Measurements from ENCODE around the gene TNPO1.

The TNPO1 gene

DNA sequence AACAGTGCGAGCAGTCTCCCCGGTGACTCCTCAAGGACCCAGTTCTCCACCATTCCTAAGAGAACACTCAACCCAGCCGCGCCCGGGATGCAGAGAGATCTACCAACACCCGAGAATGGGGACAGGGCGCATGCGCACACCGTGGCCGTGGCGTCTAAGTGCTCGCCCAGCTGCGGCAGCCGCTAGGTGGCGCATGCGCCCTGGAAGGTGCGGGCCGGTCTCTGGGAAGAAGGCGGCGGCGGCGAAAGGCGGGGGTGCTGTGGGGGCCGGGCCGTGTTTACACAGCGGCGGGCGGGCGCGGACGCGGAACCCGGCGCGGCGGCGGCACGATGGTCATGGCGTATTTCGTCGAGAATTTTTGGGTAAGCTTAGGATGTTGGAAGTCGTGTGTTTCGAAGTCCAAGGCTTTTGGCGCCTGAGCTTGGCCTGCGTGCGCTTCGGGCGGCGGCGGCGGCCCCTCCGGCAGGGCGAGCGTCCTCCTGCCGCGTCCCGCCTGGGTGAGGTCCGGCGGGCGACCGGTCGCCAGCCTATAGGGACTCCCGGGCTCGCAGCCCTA lies 139.4 kb downstream of the TNPO1 start, which contains the start of gene FCHO2:
Gene FCHO2 (plus strand): TSS at position 274 of the 556 bp plus-strand sequence. CDS start 56 bp downstream, at position 330.
- peak within 1 kb of the TSS; percentile 75 for H3K4me3 ChIP-seq (ENCODE audit: insufficient read length, low read depth)
- no peaks in the 10 kb centered on the region for H3K27me3 ChIP-seq (ENCODE audit: insufficient read depth, insufficient read length)
- peak; percentile 88 for DNase-seq (ENCODE audit: low read depth, low spot score)
- H3K4me1 ChIP-seq (ENCODE audit: insufficient read depth, insufficient read length), result no peaks in the 10 kb centered on the region
- TF ChIP-seq YY1 (IDR thresholded peaks at IDR 0.05; ENCODE audit: insufficient read depth, insufficient read length), result no peak
- no peak for TF ChIP-seq ZNF274 (IDR thresholded peaks at IDR 0.05; ENCODE audit: low read depth, low read length)
- TF ChIP-seq SUZ12 (IDR thresholded peaks at IDR 0.05; ENCODE audit: extremely low read depth, insufficient read depth, insufficient read length), result no peak
- no peaks in the 10 kb centered on the region for H3K36me3 ChIP-seq (ENCODE audit: insufficient read depth, insufficient read length, low read length)
- peaks cover 5% of the 10 kb centered on the region; the same call in 1 of the 2 replicates for H3K9me3 ChIP-seq (ENCODE audit: insufficient read depth, low read length)
- H3K9ac ChIP-seq (ENCODE audit: insufficient read length, low read depth), result peak within 1 kb of the TSS; percentile 85

DNA sequence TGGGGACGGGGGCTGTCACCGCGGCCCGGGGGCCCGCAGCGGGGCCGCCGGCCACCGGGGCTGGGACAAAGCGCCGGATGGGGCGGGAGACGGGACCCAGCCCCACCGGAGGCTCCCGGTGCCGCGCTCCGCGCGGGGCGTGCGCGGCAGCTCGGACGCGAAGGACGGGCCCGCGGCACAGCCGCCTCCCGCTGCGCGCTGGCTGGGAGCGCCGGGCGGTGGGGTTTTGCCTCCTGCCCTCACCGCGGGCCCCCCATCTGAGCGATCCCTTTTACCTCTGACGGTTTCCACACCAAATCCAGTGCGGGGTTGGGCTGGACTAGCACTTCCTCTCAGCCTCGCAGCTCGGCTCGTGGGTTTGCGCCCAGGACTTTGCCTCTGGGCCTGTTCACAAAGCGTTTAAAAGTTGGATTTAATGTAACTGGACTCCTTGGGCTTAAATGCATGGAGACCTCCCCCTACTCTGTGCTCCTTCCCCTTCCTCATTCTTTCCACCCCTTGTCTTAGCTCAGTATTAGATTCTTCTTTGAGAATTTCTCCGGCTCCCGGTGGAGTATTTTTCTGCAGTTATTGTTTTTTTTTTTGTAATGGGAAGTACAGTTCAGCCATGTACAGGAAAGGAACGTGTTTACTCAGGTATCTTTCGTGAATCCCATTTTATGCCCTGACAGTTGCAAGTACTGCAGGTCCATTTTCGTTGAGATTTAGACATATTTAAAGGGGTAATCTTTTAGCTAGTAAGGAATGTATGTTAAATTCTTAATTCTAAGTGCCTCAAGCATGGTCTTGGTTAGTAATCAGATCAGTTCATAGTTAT lies 140.1 kb downstream of the TNPO1 start:
- no peak for TF ChIP-seq YY1 (IDR thresholded peaks at IDR 0.05; ENCODE audit: insufficient read depth, insufficient read length)
- no peak for TF ChIP-seq SUZ12 (IDR thresholded peaks at IDR 0.05; ENCODE audit: extremely low read depth, insufficient read depth, insufficient read length)
- TF ChIP-seq ZNF274 (IDR thresholded peaks at IDR 0.05; ENCODE audit: low read depth, low read length), result no peak
- DNase-seq (ENCODE audit: low read depth, low spot score), result no peak
- Histone ChIP-seq H3K9me3 (ENCODE audit: insufficient read depth, low read length) (peaks cover 5% of the 10 kb centered on the region; the same call in 1 of the 2 replicates), H3K9ac (ENCODE audit: insufficient read length, low read depth) (peak overlapping the region; percentile 82), H3K4me1 (ENCODE audit: insufficient read depth, insufficient read length) (no peaks in the 10 kb centered on the region), H3K27me3 (ENCODE audit: insufficient read depth, insufficient read length) (no peaks in the 10 kb centered on the region), H3K36me3 (ENCODE audit: insufficient read depth, insufficient read length, low read length) (no peaks in the 10 kb centered on the region), H3K4me3 (ENCODE audit: insufficient read length, low read depth) (peak overlapping the region; percentile 59)

DNA sequence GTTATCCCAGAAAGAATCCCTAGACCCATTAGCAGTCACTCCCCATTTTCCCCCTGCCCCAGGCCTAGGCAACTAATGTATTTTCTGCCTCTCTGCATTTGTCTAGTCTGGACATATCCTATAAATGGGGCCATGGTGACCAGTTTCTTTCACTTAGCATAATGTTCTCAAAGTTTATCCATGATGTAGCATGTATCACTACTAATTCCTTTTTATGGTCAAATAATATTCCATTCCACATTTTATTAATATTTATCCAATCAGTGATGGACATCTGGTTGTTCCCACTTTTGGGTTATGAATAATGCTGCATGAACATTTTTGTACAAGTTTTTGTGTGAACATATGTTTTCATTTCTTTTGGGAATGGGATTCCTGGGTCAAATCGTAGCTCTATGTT lies 140.9 kb downstream of the TNPO1 start:
- Histone ChIP-seq H3K4me1 (ENCODE audit: insufficient read depth, insufficient read length) (no peaks in the 10 kb centered on the region), H3K27me3 (ENCODE audit: insufficient read depth, insufficient read length) (no peaks in the 10 kb centered on the region), H3K36me3 (ENCODE audit: insufficient read depth, insufficient read length, low read length) (no peaks in the 10 kb centered on the region), H3K9ac (ENCODE audit: insufficient read length, low read depth) (no peak overlapping the region), H3K9me3 (ENCODE audit: insufficient read depth, low read length) (peaks cover 5% of the 10 kb centered on the region; the same call in 1 of the 2 replicates), H3K4me3 (ENCODE audit: insufficient read length, low read depth) (no peak overlapping the region)
- no peak for DNase-seq (ENCODE audit: low read depth, low spot score)
- TF ChIP-seq ZNF274 (IDR thresholded peaks at IDR 0.05; ENCODE audit: low read depth, low read length), result no peak
- no peak for TF ChIP-seq SUZ12 (IDR thresholded peaks at IDR 0.05; ENCODE audit: extremely low read depth, insufficient read depth, insufficient read length)
- no peak for TF ChIP-seq YY1 (IDR thresholded peaks at IDR 0.05; ENCODE audit: insufficient read depth, insufficient read length)

DNA sequence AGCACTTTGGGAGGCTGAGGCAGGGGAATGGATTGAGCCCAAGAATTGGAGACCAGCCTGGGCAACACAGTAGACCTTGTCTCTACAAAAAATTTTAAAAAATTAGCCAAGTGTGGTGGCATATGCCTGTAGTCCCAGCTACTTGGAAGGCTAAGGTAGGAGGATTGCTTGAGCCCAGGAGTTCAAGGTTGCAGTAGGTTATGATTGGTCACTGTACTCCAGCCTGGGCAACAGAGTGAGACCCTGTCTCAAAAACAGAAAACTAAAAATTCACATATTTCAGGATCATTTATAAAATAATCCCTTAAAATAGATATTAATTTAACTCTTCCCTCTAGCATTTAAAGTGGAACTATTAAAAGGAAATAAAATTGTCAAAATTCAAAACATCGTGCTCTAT lies 142.8 kb downstream of the TNPO1 start:
- no peak for DNase-seq (ENCODE audit: low read depth, low spot score)
- no peak overlapping the region for H3K9ac ChIP-seq (ENCODE audit: insufficient read length, low read depth)
- H3K9me3 ChIP-seq (ENCODE audit: insufficient read depth, low read length), result peaks cover 5% of the 10 kb centered on the region; the same call in 1 of the 2 replicates
- H3K4me3 ChIP-seq (ENCODE audit: insufficient read length, low read depth), result no peak overlapping the region
- no peaks in the 10 kb centered on the region for H3K36me3 ChIP-seq (ENCODE audit: insufficient read depth, insufficient read length, low read length)
- H3K27me3 ChIP-seq (ENCODE audit: insufficient read depth, insufficient read length), result no peaks in the 10 kb centered on the region
- TF ChIP-seq ZNF274 (IDR thresholded peaks at IDR 0.05; ENCODE audit: low read depth, low read length), result no peak
- no peak for TF ChIP-seq SUZ12 (IDR thresholded peaks at IDR 0.05; ENCODE audit: extremely low read depth, insufficient read depth, insufficient read length)
- TF ChIP-seq YY1 (IDR thresholded peaks at IDR 0.05; ENCODE audit: insufficient read depth, insufficient read length), result no peak
- H3K4me1 ChIP-seq (ENCODE audit: insufficient read depth, insufficient read length), result no peaks in the 10 kb centered on the region

All from NT2/D1 (cell line).